Keratinocyte (primary cell): ENCODE results near the gene OPRD1. TPM values are rescaled to one million over a fixed set of nuclear protein-coding genes. Genes with fewer than 3 reads are reported as not detected.

ENCODE experiments used
- DNase-seq: peaks from one replicate; pipeline ENCODE4 v3.0.0-alpha.2; 2011; ENCODE audit warnings: low read depth, missing footprints, low spot score
- FAIRE-seq: peaks from 2 replicates; lab custom pipeline; 2011; peaks lifted over from hg19 to GRCh38; lab: Jason Lieb, UNC
- H2AFZ ChIP-seq: 2 replicates; pipeline ENCODE4 v1.6.0; 2012; ENCODE audit warnings: low read length, control low read depth, inconsistent platforms; ENCODE audit not compliant: control insufficient read depth
- H3K27ac ChIP-seq: 2 replicates; pipeline ENCODE4 v1.5.1; 2011; ENCODE audit warnings: low read length; ENCODE audit not compliant: control insufficient read depth, insufficient read depth
- H3K27me3 ChIP-seq: 3 replicates; pipeline ENCODE4 v1.6.0; 2011; ENCODE audit warnings: low read length; ENCODE audit not compliant: control insufficient read depth, insufficient read depth; ENCODE audit errors: extremely low read depth
- H3K36me3 ChIP-seq, 2 experiments: 2 replicates in 1 of 2; 3 replicates in 1 of 2; pipeline ENCODE4 v1.5.1; 2011; ENCODE audit warnings: low read length in 2 of 2, mild to moderate bottlenecking in 1 of 2; ENCODE audit not compliant: control insufficient read depth in 2 of 2, insufficient read depth in 2 of 2; ENCODE audit errors: extremely low read depth in 1 of 2
- H3K4me1 ChIP-seq: 3 replicates; pipeline ENCODE4 v1.5.1; 2011; ENCODE audit warnings: low read length; ENCODE audit not compliant: control insufficient read depth, insufficient read depth; ENCODE audit errors: extremely low read depth
- H3K4me2 ChIP-seq: 3 replicates; pipeline ENCODE4 v1.6.0; 2011; ENCODE audit warnings: low read depth, low read length; ENCODE audit not compliant: control insufficient read depth, insufficient read depth; ENCODE audit errors: extremely low read depth
- H3K4me3 ChIP-seq, 3 experiments: fragments of 200-600 bp in 1 of 3; sonication (generic) in 1 of 3; 2 replicates in 2 of 3; 3 replicates in 1 of 3; pipeline ENCODE4 v1.5.1; 2011 to 2016; ENCODE audit warnings: low read length in 3 of 3, mild to moderate bottlenecking in 3 of 3, control low read depth in 2 of 3, inconsistent platforms in 1 of 3, low read depth in 1 of 3, mixed read lengths in 1 of 3, mixed run types in 1 of 3, moderate library complexity in 1 of 3; ENCODE audit not compliant: control insufficient read depth in 2 of 3, insufficient read depth in 2 of 3; ENCODE audit errors: extremely low read depth in 1 of 3
- H3K79me2 ChIP-seq: 2 replicates; pipeline ENCODE4 v1.6.0; 2012; ENCODE audit warnings: low read length; ENCODE audit not compliant: control insufficient read depth, insufficient read depth
- H3K9ac ChIP-seq: 3 replicates; pipeline ENCODE4 v1.6.0; 2011; ENCODE audit warnings: low read length; ENCODE audit not compliant: control insufficient read depth, insufficient read depth; ENCODE audit errors: extremely low read depth
- H3K9me1 ChIP-seq: 3 replicates; pipeline ENCODE4 v1.6.0; 2011; ENCODE audit warnings: low read length; ENCODE audit not compliant: control insufficient read depth, insufficient read depth; ENCODE audit errors: extremely low read depth
- H3K9me3 ChIP-seq: 2 replicates; pipeline ENCODE4 v1.5.1; 2012; ENCODE audit warnings: low read depth, low read length; ENCODE audit not compliant: control insufficient read depth
- H4K20me1 ChIP-seq: 3 replicates; pipeline ENCODE4 v1.6.0; 2011; ENCODE audit warnings: low read length; ENCODE audit not compliant: control insufficient read depth, insufficient read depth; ENCODE audit errors: extremely low read depth
- EZH2 ChIP-seq: IDR thresholded peaks from one replicate; pipeline ENCODE4 v1.6.1; 2012; ENCODE audit warnings: inconsistent platforms, mild to moderate bottlenecking, low read length, moderate library complexity
- dilution Hi-C: fragments of 300-500 bp; cut with MboI; formaldehyde crosslinking; loops from one replicate; pipeline ENCODE4 v1.7.0; 2020; ENCODE audit warnings: low sequenced_read_pairs; ENCODE audit not compliant: extremely low pct_ligation_motif_present
- polyA plus RNA-seq, 5 experiments: library from polyadenylated mRNA; depleted of rRNA in 3 of 5; stranded (reverse) in 3 of 5; stranded (forward) in 1 of 5; unstranded in 1 of 5; fragments of >200 nt; gene quantifications; 1 replicate in 1 of 5; 2 replicates in 3 of 5; 3 replicates in 1 of 5; pipeline versions ENCODE4 v1.2.1 to v1.2.3, GENCODE V29; 2011 to 2012; ENCODE audit warnings: missing spikeins in 2 of 5, low read depth in 1 of 5, low replicate concordance in 1 of 5
- TF ChIP-seq, protein P1 (sequence below), 3 experiments: IDR thresholded peaks in 1 of 3; conservative IDR thresholded peaks in 1 of 3; optimal IDR thresholded peaks in 1 of 3; 2 replicates in 2 of 3; 3 replicates in 1 of 3; pipeline versions ENCODE3 to v1.5.1; 2011; ENCODE audit warnings: low read length in 3 of 3, mild to moderate bottlenecking in 3 of 3, moderate library complexity in 2 of 3, control low read depth in 1 of 3, inconsistent platforms in 1 of 3; ENCODE audit not compliant: insufficient read depth in 2 of 3; ENCODE audit errors: extremely low read depth in 1 of 3

Gene OPRD1
- polyA plus RNA-seq, 1 donor (not counting 4 experiments of a cell fraction or from before 2014, with no cell fraction given) = not detected

DNA sequence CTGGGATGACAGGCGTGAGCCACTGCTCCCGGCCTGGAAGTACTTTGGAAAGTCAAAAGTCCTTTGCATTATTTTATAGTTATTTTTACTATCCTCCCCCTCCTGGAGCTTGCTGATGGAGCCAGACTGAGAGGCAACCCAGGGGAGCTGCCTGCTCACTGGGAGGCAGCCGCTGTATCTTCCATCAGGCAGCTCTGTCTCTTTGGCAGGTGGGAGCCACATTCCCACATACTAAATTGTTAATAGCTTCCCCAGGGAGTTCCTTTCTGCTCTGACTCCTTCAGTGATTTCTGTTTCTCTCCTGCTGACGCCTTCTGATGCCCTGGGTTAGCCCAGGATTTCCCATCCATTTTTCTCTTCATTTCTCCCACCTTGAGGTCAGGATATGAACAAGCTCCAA lies 4.9 kb upstream of the OPRD1 start:
- DNase-seq (no peak), FAIRE-seq (no peak)
- no peaks in the 10 kb centered on the region for H3K36me3 ChIP-seq
- dilution Hi-C loops = no loop called here
- H3K4me1 ChIP-seq = peaks cover 6% of the 10 kb centered on the region
- H3K9me1 ChIP-seq = no peaks in the 10 kb centered on the region
- TF ChIP-seq, protein P1, sequence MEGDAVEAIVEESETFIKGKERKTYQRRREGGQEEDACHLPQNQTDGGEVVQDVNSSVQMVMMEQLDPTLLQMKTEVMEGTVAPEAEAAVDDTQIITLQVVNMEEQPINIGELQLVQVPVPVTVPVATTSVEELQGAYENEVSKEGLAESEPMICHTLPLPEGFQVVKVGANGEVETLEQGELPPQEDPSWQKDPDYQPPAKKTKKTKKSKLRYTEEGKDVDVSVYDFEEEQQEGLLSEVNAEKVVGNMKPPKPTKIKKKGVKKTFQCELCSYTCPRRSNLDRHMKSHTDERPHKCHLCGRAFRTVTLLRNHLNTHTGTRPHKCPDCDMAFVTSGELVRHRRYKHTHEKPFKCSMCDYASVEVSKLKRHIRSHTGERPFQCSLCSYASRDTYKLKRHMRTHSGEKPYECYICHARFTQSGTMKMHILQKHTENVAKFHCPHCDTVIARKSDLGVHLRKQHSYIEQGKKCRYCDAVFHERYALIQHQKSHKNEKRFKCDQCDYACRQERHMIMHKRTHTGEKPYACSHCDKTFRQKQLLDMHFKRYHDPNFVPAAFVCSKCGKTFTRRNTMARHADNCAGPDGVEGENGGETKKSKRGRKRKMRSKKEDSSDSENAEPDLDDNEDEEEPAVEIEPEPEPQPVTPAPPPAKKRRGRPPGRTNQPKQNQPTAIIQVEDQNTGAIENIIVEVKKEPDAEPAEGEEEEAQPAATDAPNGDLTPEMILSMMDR (optimal IDR thresholded peaks at IDR 0.05 in 1 of 3, IDR thresholded peaks at IDR 0.05 in 1 of 3, conservative IDR thresholded peaks at IDR 0.05 in 1 of 3; ENCODE audit: extremely low read depth in 1 of 3, insufficient read depth in 2 of 3, low read length in 3 of 3) = no peak
- TF ChIP-seq EZH2 = no peak
- H3K4me3 ChIP-seq = no peak overlapping the region
- H3K9ac ChIP-seq = no peak overlapping the region
- H2AFZ ChIP-seq = no peak overlapping the region
- H3K27ac ChIP-seq = no peak overlapping the region
- peaks cover 18% of the 10 kb centered on the region for H3K27me3 ChIP-seq
- H3K79me2 ChIP-seq = no peaks in the 10 kb centered on the region
- no peak overlapping the region for H3K4me2 ChIP-seq
- H4K20me1 ChIP-seq = no peaks in the 10 kb centered on the region
- H3K9me3 ChIP-seq = peaks cover 1% of the 10 kb centered on the region

- Histone ChIP-seq H4K20me1 (no peaks in the 10 kb centered on the region), H3K9ac (no peak overlapping the region), H3K4me3 (no peak overlapping the region), H3K36me3 (no peaks in the 10 kb centered on the region), H3K79me2 (no peaks in the 10 kb centered on the region), H2AFZ (no peak overlapping the region), H3K9me3 (peaks cover 1% of the 10 kb centered on the region), H3K27ac (no peak overlapping the region), H3K9me1 (no peaks in the 10 kb centered on the region), H3K4me2 (no peak overlapping the region), H3K27me3 (peaks cover 27% of the 10 kb centered on the region), H3K4me1 (peaks cover 6% of the 10 kb centered on the region)
- no peak for FAIRE-seq
- dilution Hi-C loops = no loop called here
- no peak for DNase-seq
- TF ChIP-seq, protein P1 (optimal IDR thresholded peaks at IDR 0.05 in 1 of 3, IDR thresholded peaks at IDR 0.05 in 1 of 3, conservative IDR thresholded peaks at IDR 0.05 in 1 of 3; ENCODE audit: extremely low read depth in 1 of 3, insufficient read depth in 2 of 3, low read length in 3 of 3) = no peak
- TF ChIP-seq EZH2 = no peak
These were observed 4.0 kb upstream of the OPRD1 start for GRCh38 chr1:28807986-28808385.
